NCI-H524 (cell line): ENCODE results near the gene PRR19.
"Not testable (repeated sequence)": the region's sequence is repeated elsewhere in the genome, so short reads cannot be mapped to it uniquely, and the experiment has no call there.

Experiments
- DNase-seq, 2 experiments: peaks; one replicate each; lab custom pipeline; 2025; lab: John Stamatoyannopoulos, UW

PRR19 gene, protein sequence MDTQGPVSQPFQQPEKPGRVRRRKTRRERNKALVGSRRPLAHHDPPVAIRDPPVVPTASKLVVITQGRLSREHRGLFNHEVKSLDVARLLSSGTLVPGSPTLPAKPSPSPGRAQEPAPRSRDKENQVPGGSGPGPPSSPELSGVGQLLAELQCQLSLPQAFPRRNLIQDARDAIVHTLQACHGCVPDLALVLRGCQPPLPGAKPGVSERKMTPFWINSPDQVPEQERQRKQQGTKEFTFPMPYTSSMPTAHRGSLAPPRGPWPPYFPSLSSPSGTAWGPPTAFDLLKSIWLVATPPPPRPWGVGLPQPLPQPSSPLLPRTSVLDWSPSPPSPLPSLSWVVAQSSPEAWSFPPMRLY

DNA sequence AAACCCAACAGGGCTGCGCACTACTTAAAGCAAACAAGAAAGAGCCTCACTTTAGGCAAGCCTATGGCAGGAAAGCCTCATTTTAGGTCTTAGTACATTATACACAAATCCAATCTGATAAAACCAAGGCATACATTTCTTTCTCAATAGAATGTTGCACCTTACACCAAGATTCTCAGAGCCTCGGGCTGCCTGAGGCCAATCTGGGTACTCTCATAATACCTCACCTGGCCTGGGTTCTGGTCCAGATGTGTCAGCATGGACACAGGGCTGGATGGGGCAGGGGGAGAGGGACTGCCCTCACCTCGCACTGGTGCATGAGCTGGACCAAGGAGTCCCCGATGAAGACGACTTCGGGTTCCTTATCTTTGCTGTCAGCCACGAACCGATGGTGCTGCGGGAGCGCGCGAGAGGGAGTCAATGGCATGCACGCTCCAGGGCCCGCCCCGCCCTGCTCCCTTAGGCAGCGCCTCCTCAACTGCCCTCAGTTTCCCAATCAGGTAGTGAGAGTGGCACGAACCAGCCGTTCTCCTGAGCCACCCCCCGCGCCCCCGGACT, at the start of gene PRR19:
Gene PRR19, plus strand, starts transcription at position 487 of the 558 bp plus-strand sequence. CDS start 7,453 bp downstream, outside the sequence.
- DNase-seq: peak in 1 of 2 experiments; percentile 46

DNA sequence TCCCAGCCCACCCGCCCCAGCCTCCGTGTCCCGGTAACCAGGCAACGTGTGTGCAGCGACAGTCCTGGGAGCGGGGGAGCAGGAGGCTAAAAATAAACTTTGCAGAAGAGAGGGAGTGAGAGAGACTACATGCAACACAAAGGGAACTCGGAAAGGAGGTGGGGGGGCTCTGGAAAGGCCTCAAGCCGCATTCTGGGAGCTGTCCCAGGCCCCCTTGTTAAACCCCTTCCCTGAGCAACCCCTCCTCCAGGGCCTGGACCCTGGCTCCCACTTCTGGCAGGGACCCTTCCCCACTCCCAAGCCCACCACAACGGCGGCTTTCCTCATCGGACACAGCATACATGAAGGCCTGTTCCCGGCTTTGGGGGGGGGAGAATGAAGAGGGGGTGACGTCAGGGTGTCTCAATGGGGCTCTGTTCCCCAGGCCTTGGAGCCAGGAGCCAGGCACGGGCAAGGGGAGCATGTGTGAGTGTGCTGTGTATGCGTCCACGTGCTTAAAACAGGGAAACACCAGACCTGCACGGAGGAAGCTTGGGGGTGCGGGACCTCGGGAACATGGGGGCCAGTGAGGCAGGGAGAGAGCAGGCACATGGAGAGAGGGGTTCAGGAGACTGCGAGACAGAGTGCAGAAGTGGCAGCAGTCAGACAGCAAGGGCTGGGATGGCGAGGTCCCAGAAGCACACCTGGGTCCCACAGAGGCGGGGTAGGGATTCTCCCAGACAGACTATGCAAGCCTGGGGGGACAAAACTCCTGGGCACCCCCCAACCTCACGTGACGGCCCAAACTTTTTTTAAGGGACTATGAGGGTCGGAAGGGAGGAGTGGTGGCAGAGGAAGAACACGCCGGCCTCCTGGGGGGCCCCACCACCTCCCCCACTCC, 49.3 kb upstream of the PRR19 start:
- no peak for DNase-seq

DNA sequence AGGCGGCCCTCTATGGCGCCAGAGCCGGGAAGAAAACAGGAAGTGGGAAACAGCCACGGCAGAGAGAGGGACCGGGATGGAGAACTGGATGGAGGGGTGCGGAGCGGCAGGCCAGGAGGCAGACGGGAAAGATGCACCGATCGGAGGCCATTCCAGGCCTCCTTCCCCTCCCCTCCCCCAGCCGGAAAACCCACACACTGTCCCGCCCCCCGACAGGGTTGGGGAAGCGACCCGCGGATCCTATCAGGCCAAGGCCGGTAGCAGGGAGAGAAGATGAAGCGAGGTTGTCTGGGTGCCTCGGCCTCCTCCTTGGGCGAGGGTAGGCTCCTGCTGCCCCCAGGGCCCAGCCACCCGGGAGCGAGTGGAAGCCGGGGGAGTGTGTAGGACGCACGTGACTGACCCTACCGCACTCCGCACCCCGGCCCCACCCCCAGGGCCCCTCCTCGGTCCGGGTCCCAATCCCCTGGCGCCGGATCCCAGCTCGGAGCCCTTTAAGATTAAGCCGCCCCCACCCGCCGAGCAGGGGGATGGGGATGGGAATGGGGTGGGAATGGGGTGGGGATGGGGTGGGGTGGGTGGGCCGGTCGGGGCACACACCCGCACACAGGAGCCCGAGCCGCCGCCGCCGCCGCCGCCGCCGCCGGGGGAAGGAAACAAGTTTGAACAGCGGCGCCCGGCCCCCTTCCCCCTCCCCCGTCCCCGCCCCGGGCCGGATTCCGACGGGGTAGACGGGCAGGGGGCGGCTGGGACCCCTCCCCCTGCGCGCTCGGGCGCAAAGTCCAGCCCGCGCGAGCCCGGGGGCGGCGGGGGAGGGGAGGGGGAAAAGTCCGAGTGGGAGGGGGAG, 48.5 kb upstream of the PRR19 start:
- DNase-seq: peak in 1 of 2 experiments; percentile 43

DNA sequence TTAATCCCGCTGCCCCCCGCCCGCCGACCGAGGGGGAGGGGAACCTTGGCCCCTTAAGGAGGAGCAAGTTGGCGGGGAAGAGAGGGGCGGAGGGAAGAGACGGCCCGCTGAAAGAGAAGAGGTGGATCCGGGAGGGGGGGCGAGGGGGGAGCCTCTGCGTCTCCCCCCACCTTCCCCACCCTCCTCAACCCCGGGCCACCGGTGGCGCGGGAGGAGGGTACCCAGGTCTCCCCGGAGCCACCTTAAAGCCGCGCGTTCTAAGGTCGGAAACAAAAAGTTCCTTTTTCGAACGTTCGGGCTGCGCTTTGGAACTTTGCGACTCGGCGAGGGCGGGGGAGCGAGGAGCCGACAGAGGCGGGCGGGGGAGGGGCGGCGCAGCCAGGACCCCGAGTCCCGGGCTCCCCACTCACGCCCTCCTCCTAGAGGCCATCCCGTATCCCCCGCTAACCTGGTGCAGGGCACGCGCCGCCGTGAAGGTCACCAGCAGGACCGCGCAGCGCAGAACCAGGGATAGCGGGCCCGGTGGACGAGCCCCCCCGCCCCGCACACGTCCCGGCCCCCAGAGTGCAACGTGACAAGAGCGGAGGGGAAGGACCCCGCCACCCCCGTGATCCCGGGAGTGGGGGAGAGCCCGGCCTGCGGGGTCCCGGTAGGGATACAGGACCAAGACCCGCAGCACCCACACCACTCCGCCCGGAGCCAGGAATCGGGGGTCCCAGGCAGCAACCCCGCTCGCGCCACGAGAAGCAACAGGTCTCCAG, 47.7 kb upstream of the PRR19 start:
- DNase-seq: peak; percentile 56 to 60

DNA sequence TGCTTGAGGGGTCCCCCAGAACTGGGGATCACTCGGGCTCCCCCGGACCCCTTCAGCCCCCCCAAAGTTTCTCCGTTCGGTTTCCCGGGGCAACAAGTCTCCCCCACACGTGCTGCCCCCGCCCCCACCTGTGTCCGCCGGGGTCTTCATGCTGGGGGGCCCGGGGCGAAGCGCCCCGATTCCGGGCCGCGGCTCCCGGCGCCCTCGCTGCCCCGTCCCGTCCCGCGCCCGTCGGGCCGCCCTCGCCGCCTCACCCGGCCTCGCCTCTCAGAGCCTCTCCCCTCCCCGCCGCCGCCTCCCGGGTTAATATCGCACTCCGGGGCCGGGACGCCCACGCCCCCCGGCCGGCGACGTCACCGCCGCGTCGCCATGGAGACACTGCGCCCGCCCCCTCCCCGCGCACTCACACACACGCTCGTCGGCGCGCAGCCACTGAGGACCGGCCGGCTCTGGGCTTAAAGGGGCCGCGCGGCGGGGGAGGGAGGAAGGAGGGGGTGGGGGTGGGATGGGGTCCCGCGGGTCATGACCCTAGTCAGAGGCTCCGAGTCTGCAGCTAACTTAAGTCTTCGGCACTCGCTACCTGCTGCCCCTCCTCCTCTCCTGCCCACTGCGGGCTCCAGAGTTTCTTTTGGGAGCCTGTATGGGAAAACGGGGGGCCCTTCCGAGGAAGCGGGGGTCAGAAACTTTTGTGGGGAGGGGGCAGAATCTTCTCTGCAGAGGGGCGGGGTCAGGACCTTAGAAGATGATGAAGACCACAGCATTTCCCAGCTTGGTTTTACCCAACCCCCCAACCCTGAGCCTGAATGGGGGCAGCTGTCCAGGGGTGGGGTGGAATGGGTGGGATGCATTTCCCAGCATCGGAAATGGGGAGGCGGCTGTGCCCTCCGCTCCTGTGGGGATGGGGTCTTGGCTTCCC, 46.8 kb upstream of the PRR19 start, which contains the start of gene ERF:
Gene ERF, minus strand, starts transcription at position 279 of the 916 bp plus-strand sequence. Its CDS starts 129 bp downstream, at position 150.
- peak; percentile 61 to 81 for DNase-seq

DNA sequence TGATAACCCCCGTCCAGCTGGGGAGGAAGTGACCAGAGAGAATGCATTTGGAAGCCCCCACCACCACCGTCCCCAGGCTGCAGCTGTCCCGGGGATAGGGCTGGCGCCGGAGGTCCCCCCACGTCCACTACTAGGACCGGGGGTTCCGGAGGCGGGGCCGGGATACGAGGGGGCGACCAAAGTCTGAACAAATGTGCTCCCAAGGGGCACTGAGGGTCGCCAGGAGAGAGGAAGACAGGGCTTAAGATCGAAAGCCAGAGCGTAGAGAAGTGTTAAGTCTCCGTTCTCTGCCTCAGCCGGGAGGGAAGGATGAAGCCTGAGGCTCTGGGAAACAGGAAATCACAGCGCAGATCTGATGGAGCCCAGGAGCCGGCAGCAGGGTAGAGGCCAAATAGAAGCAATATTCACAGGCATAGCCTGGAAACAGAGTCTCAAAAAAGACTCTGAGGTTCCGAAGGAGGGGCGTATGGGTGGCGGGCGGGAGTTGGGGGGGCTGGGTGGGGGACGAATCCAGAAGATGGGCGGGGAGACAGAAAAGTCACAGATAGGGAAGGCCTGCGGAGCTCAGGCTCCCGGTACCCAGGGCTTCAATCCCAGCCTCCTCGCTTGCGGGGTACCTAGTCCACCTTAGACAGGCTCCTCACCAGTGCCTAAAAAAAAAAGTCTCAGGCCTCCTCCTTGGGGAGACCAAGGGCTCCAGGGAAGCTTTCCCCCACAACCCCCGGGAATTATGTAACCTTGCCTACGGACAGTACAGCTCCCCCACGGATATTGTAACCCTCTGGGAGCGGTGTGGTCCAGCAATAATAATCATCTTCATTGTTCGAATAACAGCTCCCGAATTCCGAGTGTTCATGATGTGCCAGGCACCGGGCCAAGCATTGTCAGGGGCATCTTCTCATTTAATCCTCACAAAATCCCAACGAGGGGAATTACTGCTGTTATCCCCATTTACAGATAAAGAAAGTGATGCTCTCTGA, 45.9 kb upstream of the PRR19 start:
- peak; percentile 44 to 61 for DNase-seq

DNA sequence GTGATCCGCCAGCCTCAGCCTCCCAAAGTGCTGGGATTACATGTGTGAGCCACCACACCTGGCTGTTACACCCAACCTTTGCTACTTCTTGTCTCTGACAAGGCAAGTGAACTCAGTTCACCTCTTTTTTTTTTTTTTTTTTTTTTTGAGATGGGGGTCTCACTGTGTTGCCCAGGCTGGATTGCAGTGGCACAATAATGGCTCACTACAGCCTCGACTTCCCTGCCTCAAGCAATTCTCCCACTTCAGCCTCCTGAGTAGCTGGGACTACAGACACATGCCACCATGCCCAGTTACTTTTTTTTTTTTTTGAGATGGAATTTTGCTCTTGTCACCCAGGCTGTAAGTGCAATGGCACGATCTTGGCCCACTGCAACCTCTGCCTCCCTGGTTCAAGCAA, 44.1 kb upstream of the PRR19 start:
- DNase-seq: not testable (repeated sequence)

DNA sequence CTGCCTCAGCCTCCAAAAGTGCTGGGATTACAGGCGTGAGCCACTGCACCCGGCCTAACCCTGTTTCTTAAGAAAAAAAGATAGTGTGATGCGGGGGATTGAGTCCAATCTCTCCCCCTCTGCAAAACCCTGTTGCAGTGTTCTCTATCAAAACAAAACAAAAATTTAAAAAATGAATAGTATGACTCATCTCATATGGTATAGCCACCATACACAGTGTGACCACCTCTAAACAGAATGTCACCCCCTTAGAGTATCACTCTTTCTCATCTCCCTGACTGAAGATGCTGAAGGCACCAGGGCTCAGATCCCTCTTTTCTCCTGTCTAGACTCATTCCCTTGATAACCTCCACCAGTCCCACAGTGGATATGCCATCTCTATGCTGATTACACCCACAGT, 40.2 kb upstream of the PRR19 start:
- DNase-seq: no peak

DNA sequence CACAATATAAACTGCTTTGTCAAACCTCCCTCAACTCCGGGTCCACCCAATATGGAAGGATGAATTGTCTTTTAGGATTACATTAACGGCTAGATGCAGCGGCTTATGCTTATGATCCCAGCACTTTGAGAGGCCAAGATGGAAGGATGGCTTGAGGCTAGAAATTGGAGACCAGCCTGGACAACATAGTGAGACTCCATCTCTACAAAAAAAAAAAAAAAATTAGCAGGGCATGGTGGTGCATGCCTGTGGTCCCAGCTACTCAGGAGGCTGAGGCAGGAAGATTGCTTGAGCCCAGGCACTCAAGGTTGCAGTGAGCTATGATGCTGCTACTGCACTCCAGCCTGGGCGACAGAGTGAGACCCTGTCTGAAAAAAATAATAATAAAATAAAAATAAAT, 35.8 kb upstream of the PRR19 start:
- DNase-seq: not testable (repeated sequence)

DNA sequence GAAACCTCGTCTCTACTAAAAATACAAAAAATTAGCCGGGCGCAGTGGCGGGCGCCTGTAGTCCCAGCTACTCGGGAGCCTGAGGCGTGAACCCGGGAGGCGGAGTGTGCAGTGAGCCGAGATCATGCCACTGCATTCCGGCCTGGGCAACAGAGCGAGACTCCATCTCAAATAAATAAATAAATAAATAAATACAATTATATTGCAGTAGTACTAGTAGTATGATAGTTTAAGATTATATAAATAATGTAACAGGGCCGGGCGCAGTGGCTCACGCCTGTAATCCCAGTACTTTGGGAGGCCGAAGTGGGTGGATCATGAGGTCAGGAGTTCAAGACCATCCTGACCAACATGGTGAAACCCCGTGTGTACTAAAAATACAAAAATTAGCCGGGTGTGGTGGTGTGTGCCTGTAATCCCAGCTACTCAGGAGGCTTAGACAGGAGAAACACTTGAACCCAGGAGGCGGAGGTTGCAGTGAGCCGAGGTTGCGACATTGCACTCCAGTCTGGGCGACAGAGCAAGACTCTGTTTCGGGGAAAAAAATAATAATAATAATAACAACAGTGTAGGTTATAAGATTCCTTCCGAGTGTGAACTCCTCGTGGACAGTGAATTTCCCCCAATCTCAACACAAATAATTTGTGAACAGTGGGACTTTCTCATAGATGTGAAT, 34.9 kb upstream of the PRR19 start:
- not testable (repeated sequence) for DNase-seq

DNA sequence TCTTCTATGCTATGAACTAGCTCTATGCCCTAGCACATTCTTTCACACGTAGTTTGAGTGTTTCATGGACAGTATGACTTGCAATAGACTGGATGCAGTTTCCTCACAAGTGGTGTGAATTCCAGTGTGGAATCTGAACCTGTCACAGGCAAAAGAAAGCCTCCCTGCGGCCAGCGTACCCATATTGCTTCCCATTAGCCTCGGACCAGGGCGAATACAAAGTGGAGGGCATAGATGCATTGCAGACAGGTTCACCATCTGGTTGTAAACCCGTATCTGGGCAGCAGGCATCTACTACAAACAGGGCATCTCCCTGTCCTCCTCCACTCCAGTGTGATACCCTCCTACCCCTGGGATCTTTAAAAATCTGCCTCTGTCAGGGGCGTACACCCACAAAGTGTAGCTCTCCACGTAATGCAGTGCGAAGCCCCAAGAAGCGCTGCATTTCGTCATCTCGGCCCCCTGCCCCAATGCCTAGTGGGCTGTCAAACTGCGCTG, 34.2 kb upstream of the PRR19 start:
- no peak for DNase-seq

DNA sequence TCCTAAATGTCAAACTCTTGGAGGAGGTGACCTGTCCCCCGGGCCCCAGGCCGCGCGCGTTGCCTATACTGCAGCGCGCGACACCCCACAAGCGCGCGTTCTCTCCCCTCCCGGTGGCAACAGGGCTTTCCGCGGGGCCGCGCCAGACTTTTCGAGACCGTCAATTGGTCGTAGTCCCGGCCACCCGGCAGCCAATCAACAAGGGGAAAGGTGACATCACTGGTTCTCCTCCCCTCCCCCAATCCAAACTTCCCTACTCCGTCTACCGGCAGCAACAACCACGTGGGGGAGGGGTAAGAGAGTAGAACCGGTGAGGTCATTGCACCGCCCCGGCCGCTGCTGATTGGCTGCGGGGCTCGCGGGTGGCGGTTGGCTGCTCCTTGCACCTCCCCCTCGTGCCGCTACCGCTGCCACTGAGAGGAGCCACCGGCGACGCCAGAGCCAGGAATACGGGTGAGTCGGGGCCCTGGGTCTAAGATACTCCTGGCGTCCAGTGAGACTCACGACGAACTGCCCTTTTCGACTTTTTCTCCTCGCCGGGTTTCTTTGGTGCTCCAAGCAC, 33.7 kb upstream of the PRR19 start:
- peak; percentile 99 for DNase-seq

DNA sequence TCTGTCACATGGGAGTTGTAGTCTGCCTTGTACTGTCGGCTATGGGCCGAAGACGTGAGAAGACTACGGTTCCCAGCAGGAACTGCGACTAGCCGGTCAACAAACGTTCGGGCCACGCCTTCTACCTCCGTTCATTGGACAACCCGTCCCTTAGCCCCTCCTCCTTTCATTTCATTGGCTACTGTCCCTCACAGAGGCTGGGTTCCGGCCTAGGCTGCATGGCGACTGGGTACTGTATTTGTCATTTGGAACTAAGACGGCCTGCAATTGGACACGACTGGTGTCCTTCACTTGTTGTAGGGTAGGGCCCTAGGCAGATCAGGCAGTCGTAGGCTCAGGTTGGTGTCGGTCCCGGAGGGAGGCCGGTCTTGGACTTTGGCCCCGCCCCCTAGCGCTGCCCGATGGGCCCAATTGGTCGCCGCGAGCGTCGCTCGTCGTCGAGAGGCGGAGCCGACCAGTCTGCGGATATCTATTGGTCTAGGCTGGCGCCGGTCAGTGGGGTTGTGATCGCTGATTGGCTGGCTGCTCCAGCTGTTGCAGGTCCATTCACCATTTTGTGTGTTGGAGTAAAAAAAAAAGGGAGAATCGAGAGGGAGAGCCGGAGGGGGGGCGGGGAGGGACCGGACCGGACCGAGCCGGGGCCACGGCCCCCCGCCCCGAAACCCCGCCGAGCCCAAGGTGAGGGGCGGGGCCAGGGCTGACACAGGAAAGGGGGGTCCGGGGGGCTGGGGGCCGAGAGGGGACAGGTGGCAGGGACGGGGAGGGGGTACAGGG, 33.0 kb upstream of the PRR19 start, which contains the start of gene CIC:
Gene CIC, plus strand, starts transcription at position 549 of the 774 bp plus-strand sequence. CDS start 2,532 bp downstream, outside the sequence.
- DNase-seq: peak; percentile 99 to 100

DNA sequence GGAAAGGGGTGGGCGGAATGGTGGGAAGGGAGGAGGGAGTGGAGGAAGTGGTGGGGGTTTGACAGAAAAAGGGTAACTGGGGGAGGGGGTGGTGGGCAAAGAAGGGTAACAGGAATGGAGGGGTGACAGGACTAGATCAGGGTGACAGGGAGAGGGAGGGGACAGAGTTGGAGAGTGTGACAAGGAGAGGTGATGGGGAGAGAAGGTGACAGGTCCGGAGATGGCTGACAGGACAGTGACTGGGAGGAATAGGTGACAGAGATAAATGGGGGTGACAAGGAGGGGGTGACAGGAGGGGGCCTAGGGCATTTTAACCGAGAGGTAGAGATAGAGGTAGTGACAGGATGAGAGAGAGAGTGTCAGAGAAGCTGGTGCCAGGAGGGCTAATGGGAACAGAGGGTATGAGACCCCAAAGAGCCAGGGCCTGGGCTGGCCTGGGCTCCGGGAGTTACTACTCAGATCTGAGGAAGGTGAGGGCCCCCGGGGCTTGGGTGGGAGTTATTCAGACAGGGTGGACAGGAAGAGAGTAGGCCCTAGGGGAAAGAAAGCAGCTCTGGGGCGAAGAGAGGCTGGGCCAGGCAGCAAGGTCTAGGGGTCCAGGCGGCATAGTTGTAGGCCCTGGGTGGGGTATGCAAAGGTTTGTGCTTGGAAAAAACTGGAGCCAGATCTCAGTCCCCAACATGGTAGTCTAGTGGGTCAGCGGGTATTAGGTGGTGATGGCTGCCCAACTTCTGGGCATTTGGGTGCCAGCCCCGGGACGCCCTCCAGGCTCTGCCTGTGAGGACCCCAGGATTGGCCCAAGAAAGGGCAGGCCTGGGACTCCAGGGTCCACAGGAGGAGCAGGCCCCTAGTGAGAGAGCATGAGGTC, 32.2 kb upstream of the PRR19 start:
- DNase-seq: no peak

DNA sequence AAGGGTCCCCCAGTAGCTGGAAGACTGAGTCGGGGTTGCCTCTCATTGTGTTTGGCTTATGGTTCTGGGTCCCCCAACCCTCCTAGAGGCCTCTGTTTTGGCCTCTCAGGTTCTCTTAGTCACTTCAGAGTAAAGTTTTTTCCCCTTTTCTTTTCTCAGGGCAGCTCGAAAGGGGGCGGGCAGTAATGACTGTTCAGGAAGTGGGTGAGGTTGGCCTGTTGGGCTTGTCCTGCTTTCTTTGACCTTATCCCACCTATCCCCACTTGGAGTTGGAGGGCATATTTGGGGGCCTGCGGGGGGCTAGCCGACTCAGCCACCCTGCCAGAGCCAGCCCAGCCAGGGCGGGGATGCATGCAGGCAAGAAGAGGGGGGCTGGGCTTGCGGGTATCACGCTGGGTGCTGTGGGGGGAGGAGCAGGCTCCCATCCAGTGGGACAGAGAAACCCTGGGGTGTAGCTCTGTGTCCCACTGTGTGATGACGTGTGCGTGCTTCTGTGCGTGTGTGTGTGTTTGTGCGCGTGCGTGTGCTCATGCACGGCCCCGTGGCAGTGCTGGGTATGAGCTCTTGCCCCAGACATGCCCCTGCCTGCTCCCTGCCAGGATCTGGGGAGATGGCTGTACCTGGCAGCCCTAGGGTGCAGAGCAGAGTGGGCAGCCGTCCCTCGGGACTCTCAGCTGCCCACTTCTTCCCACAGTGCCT, 31.4 kb upstream of the PRR19 start:
- DNase-seq: no peak
